HG03558 (cell line): ENCODE results near the gene PHPT1.
"Not testable (repeated sequence)": the region's sequence is repeated elsewhere in the genome, so short reads cannot be mapped to it uniquely, and the experiment has no call there.

ENCODE experiments used
- ATAC-seq: cut with Tn5 transposase; IDR thresholded peaks from one replicate; pipeline ENCODE4 v1.9.1; 2021; ENCODE audit warnings: moderate number of reproducible peaks; ENCODE audit not compliant: unreplicated experiment; ENCODE audit errors: extremely low read depth

PHPT1 gene

DNA sequence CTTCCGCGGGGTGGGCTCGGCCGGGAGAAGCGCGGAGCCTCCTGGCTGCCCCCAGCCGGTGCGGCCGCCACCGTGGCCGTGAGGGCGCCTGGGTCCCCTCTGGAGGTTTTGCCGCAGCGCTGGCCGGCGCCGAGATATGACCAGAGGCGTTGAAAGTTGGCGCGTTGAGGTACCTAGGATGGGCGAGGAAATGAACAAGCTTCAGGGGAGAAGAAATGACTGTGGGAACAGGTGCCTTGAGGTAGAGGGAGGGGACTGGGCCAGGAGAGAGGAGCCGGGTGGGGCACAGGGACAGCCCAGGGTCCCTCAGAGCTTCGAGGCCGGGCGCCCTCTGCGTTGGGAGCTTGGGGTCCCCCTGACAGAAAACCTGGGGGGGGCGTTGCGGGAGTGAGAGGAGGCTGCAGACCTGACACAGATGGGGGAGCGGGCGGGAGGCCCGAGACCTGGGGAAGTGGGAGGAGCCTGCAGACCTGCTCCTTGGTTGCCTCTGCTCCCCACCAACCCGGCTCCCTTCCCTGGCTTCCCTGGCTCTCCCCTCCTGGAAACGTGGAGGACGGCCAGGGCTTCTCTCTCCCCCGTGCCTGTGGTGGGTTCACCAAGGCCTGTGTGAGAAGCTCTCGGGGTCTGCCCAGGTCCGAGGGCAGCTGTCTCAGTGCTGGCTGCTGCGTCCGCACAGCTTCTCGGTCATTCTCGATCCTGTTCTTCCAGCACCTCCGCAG lies 27.2 kb upstream of the PHPT1 start:
- no peak for ATAC-seq

DNA sequence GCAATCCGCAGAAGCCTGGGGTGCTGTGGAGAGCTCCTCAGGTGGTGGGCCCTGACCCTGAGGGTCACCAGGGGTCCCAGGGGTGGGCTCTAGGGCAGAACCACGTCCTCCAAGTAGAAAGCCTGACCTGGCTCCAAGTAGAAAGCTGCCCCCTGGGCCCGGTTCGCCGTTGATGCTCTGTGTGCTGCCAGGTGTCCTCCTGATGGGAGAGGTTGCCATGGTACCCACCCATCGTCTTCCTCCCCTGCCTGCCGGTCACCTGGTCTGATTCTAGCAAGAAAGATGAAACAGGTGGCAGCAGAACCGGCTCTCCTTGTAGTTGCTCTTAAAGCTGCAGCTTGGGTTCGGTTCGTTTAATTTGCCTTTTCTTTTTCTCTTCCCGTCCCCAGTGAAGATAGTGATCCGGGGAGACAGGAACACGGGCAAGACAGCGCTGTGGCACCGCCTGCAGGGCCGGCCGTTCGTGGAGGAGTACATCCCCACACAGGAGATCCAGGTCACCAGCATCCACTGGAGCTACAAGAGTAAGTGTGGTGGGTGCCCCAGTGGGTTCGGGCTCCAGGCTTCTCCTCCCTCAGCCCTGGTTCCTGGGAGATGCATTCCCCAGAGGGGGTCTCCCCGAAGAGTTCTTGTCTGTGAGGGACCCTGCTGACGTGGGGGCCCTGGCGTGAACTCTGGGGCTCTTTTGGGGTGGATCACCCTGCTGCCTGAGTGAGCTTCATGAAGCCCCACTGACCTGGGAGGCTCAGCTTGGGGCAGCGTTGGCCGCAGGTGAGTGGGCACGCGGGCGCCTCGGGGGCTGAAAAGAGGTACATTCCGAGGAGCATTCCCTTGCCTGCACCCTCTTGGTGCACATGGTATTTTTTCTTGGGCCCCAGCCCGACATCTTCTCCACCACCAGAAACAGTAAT lies 25.8 kb upstream of the PHPT1 start:
- no peak for ATAC-seq

DNA sequence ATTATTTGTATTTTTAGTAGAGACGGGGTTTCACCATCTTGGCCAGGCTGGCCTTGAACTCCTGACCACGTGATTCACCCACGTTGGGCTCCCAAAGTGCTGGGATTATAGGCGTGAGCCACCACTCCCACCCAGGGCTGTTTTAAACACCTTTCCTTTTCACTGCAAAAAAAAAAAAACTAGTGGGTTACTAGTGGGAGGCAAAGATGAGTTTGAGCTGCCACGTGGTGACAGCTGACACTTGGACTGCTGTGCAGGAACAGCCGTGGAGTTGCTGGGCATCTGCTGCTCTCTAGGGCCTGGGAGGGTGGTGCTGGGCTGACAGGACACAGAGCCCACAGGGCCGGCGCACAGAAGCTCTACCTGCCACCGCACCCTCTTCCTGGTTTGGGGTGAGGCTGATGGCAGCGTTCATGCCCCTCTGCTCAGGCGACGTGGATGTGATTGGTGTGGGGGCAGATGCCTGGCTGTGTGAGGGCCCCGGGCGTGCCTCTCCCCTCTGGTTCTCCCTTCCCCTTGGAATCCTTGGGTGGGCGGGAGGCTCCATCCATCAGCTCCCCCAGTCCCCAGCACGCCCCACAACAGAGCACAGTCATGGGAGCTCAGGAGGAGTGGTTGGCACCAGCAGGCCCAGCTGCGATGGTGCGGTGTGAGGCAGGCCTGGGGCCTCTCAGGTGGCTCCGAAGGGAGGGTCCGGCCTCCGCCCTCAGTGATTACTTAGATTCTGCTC lies 24.5 kb upstream of the PHPT1 start:
- no peak for ATAC-seq

DNA sequence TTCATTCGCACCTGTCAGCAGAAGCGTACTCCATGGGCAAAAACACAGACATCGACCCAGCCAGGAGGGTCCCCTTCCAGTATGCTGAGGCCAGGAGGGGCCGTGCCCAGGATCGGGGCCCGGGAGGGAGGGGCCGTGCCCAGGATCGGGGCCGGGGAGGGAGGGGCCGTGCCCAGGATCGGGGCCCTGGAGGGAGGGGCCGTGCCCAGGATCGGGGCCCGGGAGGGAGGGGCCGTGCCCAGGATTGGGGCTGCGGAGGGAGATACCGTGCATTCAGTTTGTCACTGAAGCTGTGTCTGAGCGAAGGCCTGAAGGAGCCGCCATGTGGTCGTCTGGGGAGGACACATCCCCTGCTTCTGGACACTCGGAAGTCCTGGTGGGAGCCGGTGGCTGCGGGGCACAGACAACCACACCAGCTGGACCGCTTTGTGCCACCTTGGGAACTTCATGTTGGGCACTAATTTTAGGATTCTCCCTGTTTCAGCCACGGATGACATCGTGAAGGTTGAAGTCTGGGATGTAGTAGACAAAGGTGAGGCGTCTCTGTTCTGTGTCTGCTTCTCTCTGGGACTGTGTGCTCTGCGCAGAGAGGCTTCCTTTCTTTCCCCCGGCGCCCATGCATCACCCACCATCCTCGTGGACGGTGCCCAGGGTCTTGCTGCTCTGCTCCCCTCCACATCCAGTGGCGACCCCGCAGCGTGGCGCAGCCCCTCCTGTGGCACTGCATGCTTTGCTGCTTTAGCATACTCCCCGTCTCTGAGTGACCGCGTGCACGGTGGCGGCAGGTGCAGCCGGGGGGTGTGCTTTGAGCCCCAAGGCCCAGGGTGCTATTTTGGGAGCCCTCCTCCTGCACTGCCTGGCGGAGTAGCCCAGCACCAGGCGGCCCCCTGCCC lies 23.7 kb upstream of the PHPT1 start:
- no peak for ATAC-seq

DNA sequence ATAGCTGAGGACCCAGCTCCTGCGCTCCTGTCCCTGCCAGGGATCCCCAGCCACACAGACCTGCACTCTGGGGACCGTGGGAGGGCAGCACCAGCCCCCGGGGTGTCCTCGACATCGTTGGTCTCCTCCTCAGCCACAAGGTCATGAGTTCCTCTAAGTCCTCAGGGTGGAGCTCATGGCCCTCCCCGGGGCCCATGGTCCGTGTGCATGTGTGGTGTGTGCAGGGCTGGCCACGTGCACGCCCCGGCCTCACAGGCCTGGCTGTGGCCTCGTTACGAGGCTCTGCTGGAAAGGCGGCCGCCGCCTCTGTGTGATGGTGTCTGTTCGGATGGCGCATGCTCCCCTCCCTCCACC lies 23.0 kb upstream of the PHPT1 start:
- no peak for ATAC-seq

DNA sequence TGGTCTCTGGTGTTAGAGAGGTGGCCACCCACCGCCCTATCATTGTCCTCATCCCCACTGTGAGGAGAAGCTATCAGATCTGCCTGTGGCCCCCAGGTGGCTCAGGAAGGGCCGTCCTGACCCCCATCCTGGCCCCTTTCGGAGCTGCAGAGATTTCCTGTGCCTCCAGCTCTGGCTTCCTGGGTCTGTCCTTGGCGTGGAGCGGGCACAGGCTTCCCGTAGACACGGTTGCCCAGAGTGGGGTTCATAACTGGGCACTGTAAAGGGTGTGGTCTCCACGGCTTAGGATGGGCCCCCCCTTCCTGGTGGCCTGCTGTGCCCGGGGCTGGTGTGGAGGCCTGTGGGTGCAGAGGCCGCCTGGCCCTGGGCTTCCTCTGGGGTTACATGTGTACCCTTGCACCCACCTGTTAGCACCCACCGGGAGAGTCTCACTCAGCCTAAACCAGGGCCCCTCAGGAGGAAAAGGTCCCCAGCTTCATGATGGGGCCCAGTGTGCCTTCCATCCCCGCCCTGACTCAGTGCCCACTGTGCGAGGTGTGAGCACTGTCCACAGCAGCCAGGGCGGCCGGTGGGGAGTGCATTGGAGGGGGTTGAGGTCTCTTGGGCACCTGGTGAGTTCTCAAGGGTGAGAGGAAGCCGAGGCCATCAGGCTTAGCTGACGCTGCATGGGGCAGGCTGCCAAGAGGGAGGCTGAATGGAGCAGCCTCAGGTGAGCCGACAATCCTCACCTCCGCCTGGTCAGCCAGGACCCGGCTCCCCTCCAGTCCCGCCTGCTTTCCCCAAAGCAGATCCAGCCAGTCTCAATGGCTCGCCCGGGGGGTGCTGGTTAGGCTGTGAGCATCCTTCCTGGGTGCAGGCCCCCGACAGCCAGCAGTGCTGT lies 22.3 kb upstream of the PHPT1 start:
- no peak for ATAC-seq

DNA sequence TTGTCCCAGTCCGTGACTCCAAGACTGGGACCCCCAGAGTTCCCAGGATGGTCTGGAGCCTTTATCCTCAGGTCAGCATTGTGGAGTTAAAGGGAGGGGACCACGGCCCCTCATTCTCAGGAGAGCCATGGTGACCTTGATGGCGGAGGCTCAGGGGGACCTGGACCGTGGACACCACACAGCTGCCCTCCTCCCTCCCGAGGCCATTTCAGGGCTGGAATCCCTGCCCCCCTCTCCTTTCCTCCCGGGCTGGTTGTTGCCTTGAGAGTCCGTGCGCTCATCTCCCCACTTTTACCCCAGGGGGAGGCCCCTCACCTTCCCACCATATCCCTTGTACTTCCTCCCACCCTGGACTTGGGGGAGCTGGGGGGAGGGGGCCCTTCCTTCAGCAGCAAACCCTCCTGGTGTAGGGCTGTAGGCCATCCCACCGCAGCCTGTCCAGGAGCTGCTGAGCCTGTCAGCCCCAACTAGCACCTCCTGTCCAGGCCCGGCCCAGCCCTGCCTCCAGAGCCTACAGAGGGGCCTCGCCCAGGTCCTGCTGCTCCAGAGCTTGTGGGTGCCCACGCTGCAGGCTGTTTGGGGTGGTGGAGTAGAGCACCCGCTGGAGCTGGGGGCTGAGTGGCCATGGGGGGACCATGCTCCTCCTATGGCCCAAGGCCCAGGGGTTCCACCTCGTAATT lies 21.3 kb upstream of the PHPT1 start:
- ATAC-seq, result no peak

DNA sequence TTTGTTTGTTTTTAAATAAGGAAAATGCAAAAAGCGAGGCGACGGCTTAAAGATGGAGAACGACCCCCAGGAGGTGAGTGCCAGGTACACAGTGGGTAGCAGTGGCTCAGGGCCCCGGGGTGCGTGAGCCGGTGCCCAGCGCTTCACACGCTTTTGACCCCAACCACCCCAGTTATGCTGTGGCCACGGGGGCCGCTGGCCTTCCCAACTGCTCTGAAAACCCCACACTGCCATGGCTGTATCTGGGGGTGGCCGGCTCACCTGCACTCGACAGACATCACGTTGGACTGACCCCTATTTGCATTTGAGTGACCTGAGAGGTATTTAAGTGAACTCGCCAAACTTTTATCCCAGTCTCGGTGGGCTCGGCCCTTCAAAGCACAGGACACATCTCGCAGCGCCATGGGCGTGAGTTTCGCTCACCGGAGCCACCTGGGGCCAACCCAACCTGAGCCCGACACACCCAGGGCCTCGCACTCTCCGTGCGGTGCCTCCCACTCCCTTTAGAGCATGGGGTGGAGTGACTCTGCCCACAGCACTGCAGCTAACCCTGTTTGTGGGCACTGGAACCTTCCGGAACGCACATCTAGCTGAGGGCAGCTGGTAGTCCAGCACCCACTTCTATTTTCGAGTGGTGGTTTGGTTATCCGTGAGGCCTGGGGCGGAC lies 20.6 kb upstream of the PHPT1 start:
- ATAC-seq, result no peak

DNA sequence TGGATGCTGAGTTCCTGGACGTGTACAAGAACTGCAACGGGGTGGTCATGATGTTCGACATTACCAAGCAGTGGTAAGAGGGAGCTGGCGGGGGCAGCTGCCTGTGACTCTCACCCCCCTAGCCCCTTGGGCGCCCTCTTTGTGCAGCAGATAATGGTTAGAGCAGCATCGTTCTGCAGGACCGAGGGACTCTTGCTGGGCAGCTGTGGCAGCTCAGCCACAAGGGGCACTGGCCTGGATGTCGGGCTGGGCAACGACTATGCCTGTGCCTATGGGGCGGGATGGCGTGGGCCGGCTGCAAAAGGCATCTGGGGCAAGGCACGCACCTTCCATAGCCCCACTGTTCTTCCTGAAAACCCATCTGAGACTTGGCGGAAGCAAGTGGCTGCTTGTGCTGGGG lies 19.8 kb upstream of the PHPT1 start:
- ATAC-seq, result no peak

DNA sequence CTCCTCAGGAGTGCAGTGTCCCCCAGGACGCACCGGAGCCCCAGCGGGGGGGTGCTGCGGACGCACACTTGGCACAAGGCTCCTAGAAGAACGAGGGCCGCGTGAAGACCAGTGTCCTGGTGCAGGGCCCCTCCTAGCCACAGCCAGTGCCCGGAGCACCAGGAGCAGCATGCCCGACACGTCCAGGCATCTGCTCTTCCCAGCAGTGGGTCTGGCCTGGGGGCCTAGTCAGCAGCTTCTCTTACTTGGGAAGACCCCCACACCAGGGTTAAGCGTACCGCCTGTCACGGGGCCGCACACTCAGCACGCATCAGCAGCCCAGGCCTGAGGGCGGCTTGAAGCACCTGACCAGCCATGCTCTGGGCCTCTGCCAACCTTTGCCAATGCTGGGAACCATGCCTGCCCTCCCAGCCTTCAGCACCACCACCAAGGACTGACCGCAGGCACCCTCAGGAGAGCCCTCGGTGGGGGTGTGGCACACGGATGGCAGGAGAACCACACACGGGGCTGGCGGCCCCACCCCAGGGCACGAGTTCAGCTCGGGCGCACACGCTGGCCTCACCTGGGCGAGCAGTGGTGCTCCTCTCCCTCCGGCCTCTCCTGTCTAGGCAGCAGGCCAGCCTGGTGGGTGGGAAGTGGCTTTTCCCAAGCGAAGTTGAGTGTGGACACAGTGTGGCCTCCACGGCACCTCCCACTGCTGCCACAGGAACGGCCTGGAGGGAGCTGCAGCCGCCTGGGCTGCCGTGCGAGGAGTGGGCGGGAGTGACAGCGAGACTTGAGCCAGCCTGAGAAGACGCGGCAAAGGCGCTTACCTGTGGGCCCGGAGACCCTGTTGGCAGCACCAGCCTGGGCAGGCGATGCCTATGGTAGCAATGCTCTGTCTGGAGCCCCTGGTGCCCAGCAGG lies 19.0 kb upstream of the PHPT1 start:
- no peak for ATAC-seq

DNA sequence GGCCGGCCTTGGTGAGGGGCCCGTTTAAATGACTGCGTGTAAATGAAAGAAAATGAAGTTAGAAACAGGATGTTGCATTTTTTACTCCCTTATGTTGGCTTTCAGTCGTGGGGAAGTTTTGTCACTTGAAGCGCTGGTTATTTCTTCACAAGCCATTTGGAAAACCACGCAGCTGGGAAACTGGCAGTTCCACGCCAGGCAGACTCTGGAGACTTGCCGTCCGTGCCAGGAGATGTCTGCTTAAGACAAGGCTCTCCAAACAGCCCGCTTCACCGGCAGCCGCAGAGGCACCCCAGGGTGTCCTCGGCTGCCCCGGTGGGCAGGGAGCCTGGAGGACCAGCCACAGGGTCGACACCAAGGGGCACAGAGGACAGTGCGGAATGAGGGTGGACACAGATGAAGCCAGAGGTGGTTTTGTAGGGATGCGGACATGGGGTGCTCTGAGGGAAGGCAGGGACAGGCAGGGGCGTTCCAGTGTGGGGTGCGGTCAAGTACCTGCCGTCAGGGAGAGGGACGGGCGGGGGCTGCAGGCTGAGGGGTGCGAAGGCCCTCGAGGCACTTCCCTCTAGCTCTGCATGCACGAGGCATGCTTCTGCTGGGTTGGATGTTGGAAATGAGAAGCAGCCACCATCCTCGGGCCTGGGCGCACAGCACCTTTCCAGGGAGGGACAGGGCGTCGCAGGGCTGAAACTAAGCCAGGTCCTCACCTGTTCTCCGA lies 18.0 kb upstream of the PHPT1 start:
- no peak for ATAC-seq

DNA sequence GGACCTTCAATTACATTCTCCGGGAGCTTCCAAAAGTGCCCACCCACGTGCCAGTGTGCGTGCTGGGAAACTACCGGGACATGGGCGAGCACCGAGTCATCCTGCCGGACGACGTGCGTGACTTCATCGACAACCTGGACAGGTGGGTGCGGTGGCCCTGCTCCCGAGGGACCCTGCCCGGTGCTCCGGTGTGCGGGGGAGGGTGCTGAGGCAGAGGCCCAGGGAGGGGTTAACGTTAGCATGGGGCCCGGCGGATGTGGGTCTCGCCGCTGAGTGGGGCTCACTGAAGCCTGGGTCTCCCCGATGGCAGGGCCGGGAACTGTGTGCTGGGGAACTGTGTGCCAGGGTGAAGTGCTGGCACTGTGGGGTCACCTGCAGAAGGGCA lies 17.5 kb upstream of the PHPT1 start:
- no peak for ATAC-seq

DNA sequence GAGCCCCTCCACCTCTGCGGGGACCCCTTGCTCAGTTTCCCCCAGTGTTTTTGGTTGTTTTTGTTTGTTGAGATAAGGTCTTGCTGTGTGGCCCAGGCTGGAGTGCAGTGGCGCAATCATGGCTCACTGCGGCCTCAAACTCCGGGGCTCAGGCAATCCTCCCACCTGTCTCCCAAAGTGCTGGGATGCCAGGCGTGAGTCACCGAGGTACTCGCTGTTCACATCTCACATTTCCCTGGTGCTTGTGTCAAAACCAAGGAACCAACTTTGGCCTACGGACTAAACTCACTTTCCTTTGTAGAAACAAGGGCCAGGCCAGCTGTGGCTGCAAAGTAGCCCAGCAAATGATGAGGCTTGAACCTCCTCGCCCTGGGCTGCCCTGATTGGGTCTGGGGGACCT lies 16.6 kb upstream of the PHPT1 start:
- ATAC-seq, result no peak

DNA sequence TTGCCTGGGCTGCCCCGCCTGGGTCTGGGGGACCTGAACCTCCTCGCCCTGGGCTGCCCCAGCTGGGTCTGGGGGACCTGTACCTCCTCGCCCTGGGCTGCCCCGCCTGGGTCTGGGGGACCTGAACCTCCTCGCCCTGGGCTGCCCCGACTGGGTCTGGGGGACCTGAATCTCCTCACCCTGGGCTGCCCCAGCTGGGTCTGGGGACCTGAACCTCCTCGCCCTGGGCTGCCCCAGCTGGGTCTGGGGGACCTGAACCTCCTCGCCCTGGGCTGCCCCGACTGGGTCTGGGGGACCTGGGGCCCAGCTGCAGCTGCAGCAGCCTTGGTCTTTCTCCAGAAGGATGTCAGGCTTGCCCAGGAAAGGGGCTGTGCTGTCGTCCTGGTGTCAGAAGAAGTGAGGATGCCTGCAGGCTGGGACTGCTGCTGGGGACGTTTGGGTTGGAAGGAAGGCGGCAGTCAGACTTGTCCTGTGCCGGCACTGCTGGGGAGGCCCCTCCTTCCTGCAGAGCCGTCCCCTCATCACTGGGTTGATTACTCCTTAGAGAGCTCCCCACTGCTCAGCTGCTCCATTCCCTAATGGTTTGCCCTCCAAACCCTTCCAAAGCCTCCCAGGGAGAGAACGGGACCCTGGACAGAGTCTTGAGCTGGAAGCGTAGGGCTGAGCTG lies 15.7 kb upstream of the PHPT1 start:
- not testable (repeated sequence) for ATAC-seq

DNA sequence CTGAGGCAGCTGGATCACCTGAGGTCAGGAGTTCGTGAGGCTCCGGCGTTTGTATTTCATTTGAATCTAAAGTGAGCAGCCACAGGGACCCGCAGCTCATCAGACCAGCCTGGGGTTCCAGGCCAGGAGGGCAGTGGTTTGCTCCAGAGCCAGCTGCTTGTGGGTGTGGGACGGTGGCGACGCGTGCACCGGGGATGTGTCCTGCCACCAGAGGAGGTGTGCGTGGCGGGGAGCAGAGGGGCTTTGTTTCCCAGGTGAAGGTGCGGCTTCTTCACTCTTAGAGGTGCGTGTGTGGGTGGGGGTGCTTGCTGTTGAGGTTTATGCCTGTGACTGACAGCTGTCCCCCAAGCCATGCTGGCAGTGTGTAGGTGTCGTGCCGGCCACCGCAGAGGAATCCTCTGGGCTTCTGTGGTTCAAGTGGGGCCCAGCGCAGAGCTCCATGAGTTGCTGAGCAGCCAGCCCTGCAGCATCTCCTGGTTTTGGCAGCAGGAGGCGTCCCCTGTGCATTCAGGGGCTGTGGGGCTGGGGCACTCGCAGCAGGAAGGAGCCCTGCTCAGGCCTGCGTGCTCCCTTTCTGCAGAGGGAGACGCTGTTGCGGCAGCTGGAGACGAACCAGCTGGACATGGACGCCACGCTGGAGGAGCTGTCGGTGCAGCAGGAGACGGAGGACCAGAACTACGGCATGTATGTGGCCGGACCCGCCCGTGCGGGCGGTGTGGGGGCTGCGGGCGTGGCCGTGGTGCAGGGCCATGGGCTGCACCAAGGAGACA lies 13.9 kb upstream of the PHPT1 start:
- ATAC-seq, result no peak
